HG03439 (cell line): ENCODE data around the gene FLT4.
"Not testable (repeated sequence)": the region's sequence is repeated elsewhere in the genome, so short reads cannot be mapped to it uniquely, and the experiment has no call there.

Experiments used
- ATAC-seq: cut with Tn5 transposase; IDR thresholded peaks from one replicate; pipeline ENCODE4 v1.9.1; 2021; ENCODE audit warnings: mild to moderate bottlenecking, moderate library complexity; ENCODE audit not compliant: unreplicated experiment

FLT4 gene

GRCh38 chr5:180649297-180650039 is at the start of gene FLT4:
Gene FLT4 (minus strand): TSS chr5:180649600. CDS start chr5:180649545, 55 bp downstream.
- ATAC-seq: no peak

GRCh38 chr5:180699042-180699441 is 49.6 kb upstream of the FLT4 start:
- ATAC-seq: no peak

DNA sequence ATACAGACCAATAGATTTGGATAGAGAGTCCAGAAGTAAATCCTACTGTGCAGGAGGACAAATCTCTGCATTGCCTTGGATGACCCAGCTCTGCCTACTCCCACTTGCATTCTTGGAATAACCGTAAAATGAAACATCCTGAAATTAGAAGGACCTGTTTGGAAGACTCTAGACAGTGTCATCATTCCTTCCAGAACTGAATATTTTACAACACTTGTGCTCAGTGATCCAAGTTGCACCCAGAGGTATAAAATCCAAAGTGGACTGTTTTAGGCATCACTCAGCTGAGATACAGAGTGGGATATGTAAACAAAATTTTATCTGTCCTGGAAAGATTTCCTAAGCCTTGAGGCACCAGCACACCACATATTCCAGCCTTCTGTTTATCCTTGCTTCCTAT is 46.7 kb upstream of the FLT4 start:
- no peak for ATAC-seq

GRCh38 chr5:180692429-180692828 is 43.0 kb upstream of the FLT4 start:
- ATAC-seq: no peak

- no peak for ATAC-seq
These were observed 41.6 kb upstream of the FLT4 start for GRCh38 chr5:180691046-180691445.

GRCh38 chr5:180690562-180690961 is 41.2 kb upstream of the FLT4 start:
- ATAC-seq: no peak

- ATAC-seq: no peak
These were observed 40.4 kb upstream of the FLT4 start for GRCh38 chr5:180689775-180690174.

- ATAC-seq: no peak
These were observed 39.8 kb upstream of the FLT4 start for GRCh38 chr5:180689071-180689694.

DNA sequence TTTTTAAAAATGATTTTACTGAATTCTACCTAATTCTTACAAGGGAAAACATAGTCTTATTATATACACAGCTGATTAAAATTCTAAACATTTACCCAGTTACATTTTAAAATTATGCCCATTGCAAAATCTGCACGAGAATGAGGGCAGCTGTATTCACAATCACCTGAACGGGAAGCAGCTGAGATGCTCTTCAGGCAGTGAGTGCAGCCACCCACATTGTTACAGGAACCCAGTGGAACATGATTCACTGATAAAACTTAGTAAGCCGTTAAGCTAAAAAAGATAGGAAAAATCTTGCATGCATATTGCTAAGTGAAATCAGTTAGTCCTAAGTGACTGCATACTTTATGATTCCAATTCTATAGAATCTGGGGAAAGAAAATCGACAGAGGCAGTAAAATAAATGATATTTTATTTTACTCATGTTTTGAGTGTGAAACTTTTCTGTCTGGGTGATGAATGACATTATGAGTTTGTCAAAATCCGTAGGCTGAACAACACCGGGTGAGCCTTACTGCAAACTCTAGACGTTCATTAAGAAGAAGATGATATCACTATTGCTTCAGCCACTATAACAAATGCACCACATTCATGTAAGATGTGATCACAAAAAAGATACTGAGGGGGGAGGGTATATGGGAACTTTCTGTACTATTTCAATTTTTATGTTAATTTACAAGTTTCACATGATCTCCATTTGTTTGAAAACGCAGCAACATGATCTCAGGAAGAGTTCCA is 39.1 kb upstream of the FLT4 start:
- no peak for ATAC-seq

GRCh38 chr5:180686799-180687198 is 37.4 kb upstream of the FLT4 start:
- not testable (repeated sequence) for ATAC-seq

DNA sequence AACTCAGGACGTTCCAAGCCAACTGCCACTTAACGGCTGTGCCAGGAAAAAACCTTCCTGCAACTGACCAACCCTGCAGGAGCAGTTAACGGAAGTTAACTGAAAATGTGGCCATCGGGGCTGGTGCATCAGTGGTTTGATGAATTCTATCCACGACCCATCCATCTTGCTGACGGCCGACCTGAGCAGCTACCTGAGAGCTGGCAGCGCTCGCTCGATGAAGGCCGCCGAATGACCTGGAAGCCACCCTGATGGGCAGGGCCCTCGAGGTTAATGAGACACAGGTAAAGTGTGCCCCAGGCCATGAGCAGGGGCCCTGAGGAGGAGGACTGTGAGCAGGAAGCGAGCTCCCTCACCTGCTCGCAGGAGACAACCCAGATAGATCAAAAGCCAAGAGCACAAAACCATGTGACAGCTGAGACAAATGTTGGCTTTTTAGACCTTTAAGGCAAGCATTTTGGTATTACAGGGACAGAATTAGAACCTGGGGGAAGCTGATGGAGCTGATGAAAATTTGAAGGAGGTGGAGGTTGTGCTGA is 35.3 kb upstream of the FLT4 start:
- ATAC-seq: no peak

DNA sequence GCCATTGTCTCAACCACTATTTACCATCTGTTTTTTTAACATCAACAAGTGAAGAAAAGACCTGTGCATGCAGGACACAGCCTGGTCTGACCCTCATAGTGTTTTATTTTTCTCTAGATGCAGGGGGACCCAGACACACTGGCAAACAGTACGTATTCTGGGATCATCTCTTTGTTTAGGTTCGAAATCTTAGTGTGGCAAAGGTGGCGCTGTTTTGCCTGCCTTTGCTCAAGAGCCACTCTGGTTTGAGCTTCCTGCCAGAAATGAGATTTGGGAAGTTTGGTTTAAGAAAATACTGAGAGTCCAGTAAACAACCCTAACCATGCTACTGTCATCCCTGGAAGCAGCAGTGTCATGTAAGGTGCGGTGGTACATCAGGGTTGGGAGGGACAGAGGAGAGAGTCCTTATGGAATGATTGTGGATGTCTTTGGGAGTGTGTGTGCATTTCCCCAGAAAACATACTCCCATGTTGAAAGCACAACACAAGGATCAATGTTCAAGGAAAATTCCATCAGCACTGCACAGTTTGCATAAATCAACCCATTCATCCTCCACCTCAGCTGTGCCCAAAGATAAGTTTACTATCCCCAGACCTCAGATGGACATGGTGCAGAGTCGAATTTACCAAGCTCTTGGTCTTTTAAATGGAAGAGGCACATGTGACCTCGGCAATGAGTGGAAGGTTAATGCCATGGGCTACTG is 34.0 kb upstream of the FLT4 start:
- no peak for ATAC-seq

GRCh38 chr5:180682560-180682959 is 33.2 kb upstream of the FLT4 start:
- ATAC-seq: no peak

- not testable (repeated sequence) for ATAC-seq
These were observed 32.6 kb upstream of the FLT4 start for GRCh38 chr5:180682008-180682407.

DNA sequence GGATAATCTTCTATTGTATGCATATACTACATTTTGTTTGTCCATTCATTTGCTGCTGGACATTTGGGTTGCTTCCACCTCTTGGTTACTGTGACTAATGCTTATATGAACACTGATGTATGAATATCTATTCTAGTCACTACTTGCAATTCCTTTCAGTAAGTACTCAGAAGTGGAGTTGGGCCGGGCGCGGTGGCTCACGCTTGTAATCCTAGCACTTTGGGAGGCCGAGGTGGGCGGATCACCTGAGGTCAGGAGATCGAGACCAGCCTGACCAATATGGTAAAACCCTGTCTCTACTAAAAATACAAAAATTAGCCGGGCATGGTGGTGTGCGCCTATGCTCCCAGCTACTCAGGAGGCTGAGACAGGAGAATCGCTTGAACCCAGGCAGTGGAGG is 28.9 kb upstream of the FLT4 start:
- not testable (repeated sequence) for ATAC-seq

DNA sequence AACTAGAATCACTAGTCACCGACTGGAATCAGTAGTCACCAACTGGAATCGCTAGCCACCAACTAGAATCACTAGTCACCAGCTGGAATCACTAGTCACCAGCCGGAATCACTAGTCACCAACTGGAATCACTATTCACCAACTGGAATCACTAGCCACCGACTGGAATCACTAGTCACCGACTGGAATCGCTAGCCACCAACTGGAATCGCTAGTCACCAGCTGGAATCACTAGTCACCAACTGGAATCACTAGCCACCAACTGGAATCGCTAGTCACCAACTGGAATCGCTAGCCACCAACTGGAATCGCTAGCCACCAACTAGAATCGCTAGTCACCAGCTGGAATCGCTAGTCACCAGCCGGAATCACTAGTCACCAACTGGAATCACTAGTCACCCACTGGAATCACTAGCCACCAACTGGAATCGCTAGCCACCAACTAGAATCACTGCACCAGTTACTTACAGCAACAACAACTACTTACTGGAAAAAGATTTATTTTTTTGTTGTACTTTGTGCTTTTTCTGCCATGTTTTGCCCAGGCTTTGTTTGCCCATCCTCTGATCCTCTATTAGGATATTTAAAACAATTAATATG is 25.7 kb upstream of the FLT4 start:
- ATAC-seq: no peak

GRCh38 chr5:180674090-180674475 is 24.7 kb upstream of the FLT4 start:
- not testable (repeated sequence) for ATAC-seq

DNA sequence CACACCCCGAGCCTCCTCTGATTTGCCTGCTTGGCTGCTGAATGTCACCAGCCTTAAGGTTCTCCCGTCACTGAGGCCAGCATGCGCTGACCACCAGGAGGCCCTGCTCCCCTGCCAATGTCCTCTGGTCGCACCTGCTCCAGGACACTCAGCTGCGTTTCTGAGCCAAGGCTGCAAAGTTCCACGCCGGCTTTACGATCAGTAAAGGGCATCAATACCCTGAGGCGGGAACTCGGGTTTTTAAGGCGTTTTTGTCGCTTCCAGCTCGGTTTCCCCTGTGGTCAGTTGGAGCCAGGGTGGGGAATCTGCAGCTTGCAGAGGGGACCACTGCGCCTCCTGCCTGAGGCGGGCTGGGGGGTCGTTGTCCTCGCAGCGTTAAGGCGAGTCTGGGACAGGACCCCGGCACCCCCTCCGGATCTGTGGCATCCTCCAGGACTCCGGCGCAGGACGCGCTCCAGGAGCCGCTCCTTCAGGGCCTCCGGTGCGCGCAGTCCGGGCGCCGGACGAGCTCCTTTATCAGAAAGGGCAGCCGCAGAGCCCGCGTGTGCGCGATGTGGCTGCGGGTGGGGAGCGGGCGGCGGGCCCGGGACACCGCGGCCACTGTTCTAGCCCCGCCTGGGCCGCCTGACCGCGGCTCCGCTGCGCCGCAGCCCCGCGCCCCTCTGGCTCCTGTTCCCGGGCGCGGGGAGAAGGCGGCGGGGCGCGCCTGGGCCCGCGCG is 24.1 kb upstream of the FLT4 start:
- no peak for ATAC-seq

- not testable (repeated sequence) for ATAC-seq
These were observed 22.6 kb upstream of the FLT4 start for GRCh38 chr5:180671958-180672524.
